Transverse colon (tissue), 4 donors: ENCODE results near the gene UBL3.

Source experiments
- CTCF ChIP-seq, 5 experiments: fragments of 200-600 bp in 3 of 5; fragments of 450-650 bp in 2 of 5; sonication (generic) in 3 of 5; IDR thresholded peaks; 1 replicate in 2 of 5; 2 replicates in 3 of 5; pipeline ENCODE4 v1.5.1; 2016 to 2017; ENCODE audit warnings: antibody characterized with exemption in 5 of 5, inconsistent platforms in 3 of 5, mild to moderate bottlenecking in 2 of 5, moderate library complexity in 1 of 5
- EP300 ChIP-seq: sonication (generic); formaldehyde crosslinking; IDR thresholded peaks from one replicate; pipeline ENCODE4 v1.6.1; 2017; ENCODE audit warnings: antibody characterized with exemption, low read depth
- POLR2A ChIP-seq: fragments of 450-650 bp; IDR thresholded peaks from one replicate; pipeline ENCODE4 v1.6.1; 2016; ENCODE audit warnings: antibody characterized with exemption, mild to moderate bottlenecking, moderate library complexity
- POLR2AphosphoS5 ChIP-seq, 3 donors: sonication (generic); formaldehyde crosslinking; IDR thresholded peaks; one replicate each; pipeline ENCODE4 v1.6.1; 2016; ENCODE audit warnings: antibody characterized with exemption in 3 of 3

DNA sequence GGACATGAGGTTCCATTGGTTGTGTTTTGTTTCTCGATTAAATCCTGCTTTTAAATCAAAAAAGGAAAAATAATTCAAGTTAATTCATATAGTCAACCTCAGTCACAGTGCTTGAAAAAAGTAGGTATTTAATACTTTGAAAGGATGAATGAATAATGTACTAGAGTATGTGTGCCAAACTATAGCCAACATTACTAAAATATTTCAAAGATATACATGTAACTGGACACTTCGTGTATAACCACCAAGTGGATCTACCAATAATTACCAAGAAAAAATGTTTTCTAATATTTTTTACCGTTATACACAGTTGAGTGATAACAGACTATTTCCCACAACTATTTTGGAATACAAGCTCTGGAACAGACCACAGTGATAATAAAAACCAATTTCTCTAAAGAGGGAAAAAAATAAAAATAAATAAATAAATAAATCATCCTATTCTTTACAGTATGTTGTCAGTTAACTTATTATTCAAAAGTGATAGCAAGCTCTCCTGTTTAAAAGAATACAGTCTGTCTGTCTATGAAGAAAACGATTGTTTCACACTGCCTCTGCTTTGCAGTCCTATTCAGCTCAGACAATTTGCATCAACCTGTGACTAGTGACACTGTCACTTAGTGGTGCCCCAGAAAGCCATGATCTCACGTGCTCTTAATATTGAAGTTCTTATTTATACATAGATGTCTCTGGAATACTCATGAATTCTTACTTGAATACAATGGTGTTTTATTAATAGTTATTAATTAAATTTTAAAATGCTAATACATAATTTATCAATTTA, 58.2 kb downstream of the UBL3 start:
- TF ChIP-seq CTCF (IDR thresholded peaks at IDR 0.05), result no peak
- no peak for TF ChIP-seq POLR2A
- TF ChIP-seq POLR2AphosphoS5 (IDR thresholded peaks at IDR 0.05), result no peak
- no peak for TF ChIP-seq EP300
